ENCODE results near the gene CYP27C1.

Gene CYP27C1

DNA sequence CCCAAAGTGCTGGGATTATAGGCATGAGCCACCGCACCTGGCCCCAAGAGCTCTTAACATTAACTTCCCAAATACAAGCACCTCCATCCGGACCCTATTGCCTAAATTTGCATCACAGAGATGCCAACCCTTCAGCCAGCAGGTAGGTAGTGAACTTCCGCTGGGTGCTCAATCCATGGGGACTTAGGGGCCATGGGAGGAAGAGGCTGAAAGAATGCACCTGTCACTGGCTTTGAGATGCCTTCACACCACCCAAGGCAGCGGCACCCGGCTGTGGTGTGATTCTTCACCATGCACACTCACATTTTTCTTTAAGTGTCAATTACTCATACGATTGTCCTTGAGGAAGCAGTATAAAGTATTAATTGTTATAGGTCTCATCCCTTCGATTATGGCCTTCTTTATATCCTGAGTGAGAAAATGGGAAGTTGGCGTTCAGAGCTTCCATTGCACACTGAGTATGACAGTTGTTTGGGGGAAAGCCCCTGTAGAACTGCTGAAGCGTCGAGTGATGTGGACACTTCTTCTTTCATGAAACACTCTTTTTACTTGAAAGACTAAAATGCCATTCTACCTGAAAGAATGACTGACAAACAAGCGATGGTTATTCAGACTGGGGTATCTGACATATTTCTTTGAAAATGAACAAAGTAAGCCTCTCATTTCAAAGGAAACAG is 61.3 kb downstream of the CYP27C1 start:
- Histone ChIP-seq H3K9ac (ENCODE audit: low read depth, low read length) (no peak overlapping the region), H3K27ac (ENCODE audit: low read depth, low read length) (no peak overlapping the region), H3K4me3 (ENCODE audit: low read depth, low read length) (no peak overlapping the region), H3K36me3 (ENCODE audit: control insufficient read depth, insufficient read depth, low read length) (no peaks in the 10 kb centered on the region), H3K9me3 (ENCODE audit: control insufficient read depth, insufficient read depth, low read length) (no peaks in the 10 kb centered on the region), H3K27me3 (ENCODE audit: control insufficient read depth, insufficient read depth, low read length) (no peaks in the 10 kb centered on the region), H3K4me1 (ENCODE audit: control insufficient read depth, insufficient read depth, low read length) (no peaks in the 10 kb centered on the region; the same call in 1 of the 2 replicates)

DNA sequence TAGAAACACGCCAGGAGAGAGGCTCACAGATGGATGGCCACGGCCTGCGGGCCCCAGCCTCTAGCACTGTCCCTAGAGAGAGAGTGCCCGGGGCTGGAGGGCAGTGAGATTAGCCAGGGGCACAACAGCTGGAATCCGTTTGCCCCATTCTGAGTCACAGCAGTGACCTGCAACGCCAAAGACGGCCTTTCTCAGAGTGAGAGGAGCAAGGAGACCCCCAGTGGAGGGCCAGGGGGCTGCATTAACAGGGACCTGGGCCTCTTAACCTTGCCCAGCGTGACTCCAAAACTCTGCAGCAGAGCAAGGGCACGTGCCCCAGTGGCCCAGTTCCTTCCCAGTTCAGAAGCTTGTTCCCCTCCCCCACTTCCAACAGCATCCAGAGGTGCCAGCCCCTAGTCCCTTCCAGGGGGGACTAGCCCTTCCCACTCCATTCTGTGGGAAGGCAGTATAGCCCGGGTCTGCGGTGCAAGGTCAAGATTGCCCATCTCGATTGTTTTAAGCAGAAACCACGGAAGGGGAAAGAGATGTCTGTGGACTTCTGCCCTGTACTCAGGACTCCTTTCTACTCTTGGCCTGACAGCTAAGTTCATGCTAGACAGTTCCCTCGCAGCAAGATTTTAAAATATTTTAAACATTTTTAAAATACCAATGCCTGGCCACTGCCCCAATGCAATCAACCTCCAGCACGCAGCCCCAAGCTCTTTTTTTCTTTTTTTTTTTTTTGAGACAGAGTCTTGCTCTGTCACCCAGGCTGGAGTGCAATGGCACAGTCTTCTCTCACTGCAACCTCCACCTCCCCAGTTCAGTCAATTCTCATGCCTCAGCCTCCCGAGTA is 62.2 kb downstream of the CYP27C1 start:
- H3K36me3 ChIP-seq (ENCODE audit: control insufficient read depth, insufficient read depth, low read length) = no peaks in the 10 kb centered on the region
- no peak overlapping the region for H3K9ac ChIP-seq (ENCODE audit: low read depth, low read length)
- no peaks in the 10 kb centered on the region for H3K9me3 ChIP-seq (ENCODE audit: control insufficient read depth, insufficient read depth, low read length)
- no peak overlapping the region for H3K27ac ChIP-seq (ENCODE audit: low read depth, low read length)
- H3K27me3 ChIP-seq (ENCODE audit: control insufficient read depth, insufficient read depth, low read length) = no peaks in the 10 kb centered on the region
- no peak overlapping the region for H3K4me3 ChIP-seq (ENCODE audit: low read depth, low read length)
- H3K4me1 ChIP-seq (ENCODE audit: control insufficient read depth, insufficient read depth, low read length) = no peaks in the 10 kb centered on the region; the same call in 1 of the 2 replicates

DNA sequence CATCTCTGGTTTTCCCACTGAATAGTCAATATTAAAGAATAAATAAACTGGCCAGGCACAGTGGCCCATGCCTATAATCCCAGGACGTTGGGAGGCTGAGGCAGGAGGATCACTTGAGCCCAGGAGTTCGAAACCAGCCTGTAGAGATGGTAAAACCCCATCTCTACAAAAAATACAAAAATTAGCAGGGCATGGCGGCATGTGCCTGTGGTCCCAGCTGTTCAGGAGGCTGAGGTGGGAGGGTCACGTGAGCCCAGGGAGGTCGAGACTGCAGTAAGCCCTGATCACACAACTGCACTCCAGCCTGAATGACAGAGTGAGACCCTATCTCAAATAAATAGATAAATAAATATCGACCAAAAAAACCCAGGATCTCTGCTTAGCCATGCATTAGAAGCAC is 63.0 kb downstream of the CYP27C1 start:
- H3K36me3 ChIP-seq (ENCODE audit: control insufficient read depth, insufficient read depth, low read length) = no peaks in the 10 kb centered on the region
- H3K9ac ChIP-seq (ENCODE audit: low read depth, low read length) = no peak overlapping the region
- no peaks in the 10 kb centered on the region; the same call in 1 of the 2 replicates for H3K4me1 ChIP-seq (ENCODE audit: control insufficient read depth, insufficient read depth, low read length)
- H3K27ac ChIP-seq (ENCODE audit: low read depth, low read length) = no peak overlapping the region
- no peak overlapping the region for H3K4me3 ChIP-seq (ENCODE audit: low read depth, low read length)
- no peaks in the 10 kb centered on the region for H3K27me3 ChIP-seq (ENCODE audit: control insufficient read depth, insufficient read depth, low read length)
- H3K9me3 ChIP-seq (ENCODE audit: control insufficient read depth, insufficient read depth, low read length) = no peaks in the 10 kb centered on the region

DNA sequence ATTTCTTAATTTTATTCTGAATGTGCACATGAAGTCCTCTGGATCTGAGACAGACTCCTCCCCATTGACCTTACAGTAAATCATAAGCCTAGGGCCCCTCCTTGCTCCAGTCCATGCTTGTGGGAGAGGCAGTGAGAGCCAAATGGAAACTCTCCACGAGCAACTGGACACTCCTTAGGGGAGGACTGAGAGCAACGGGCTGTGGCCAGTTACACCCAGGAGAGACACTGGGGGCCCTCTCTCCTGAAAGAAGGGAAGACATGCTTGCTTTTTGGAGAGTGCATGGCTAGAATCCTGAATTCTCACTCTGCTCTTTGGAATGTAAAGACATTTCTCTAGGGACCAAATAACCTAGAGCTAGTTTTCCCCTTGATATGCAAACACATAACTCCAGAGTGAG is 64.2 kb downstream of the CYP27C1 start:
- H3K9ac ChIP-seq (ENCODE audit: low read depth, low read length) = no peak overlapping the region
- no peaks in the 10 kb centered on the region for H3K36me3 ChIP-seq (ENCODE audit: control insufficient read depth, insufficient read depth, low read length)
- H3K4me1 ChIP-seq (ENCODE audit: control insufficient read depth, insufficient read depth, low read length) = no peaks in the 10 kb centered on the region; the same call in 1 of the 2 replicates
- H3K9me3 ChIP-seq (ENCODE audit: control insufficient read depth, insufficient read depth, low read length) = 0 out of 2 replicates have a peak, but pooled peaks cover 4% of the 10 kb centered on the region
- no peak overlapping the region for H3K4me3 ChIP-seq (ENCODE audit: low read depth, low read length)
- H3K27me3 ChIP-seq (ENCODE audit: control insufficient read depth, insufficient read depth, low read length) = no peaks in the 10 kb centered on the region
- H3K27ac ChIP-seq (ENCODE audit: low read depth, low read length) = no peak overlapping the region

DNA sequence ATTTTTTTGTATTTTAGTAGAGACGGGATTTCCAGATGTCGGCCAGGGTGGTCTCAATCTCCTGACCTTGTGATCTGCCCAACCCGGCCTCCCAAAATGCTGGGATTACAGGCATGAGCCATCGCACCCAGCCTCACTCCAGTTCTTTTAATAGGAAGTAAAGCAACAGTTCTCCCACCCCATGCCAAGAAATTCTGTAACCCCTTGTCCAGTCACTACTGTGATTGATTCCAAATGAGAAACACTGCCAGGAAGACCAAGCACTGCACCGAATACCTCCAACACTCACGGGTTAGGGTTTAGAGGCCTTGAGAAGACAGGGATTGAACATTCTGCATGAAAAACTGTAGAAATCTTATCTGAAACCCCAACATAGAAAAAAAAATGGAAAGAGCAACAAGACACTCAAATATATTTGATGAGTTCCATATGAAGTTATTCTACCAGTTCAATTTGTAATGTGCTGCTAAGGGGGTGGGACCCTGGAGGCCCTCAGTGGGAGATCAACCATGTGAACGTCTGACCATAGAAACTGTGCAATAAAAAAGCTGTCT is 65.0 kb downstream of the CYP27C1 start:
- no peaks in the 10 kb centered on the region for H3K27me3 ChIP-seq (ENCODE audit: control insufficient read depth, insufficient read depth, low read length)
- 0 out of 2 replicates have a peak, but pooled peaks cover 4% of the 10 kb centered on the region for H3K9me3 ChIP-seq (ENCODE audit: control insufficient read depth, insufficient read depth, low read length)
- H3K9ac ChIP-seq (ENCODE audit: low read depth, low read length) = no peak overlapping the region
- H3K27ac ChIP-seq (ENCODE audit: low read depth, low read length) = no peak overlapping the region
- no peaks in the 10 kb centered on the region; the same call in 1 of the 2 replicates for H3K4me1 ChIP-seq (ENCODE audit: control insufficient read depth, insufficient read depth, low read length)
- no peaks in the 10 kb centered on the region for H3K36me3 ChIP-seq (ENCODE audit: control insufficient read depth, insufficient read depth, low read length)
- no peak overlapping the region for H3K4me3 ChIP-seq (ENCODE audit: low read depth, low read length)

DNA sequence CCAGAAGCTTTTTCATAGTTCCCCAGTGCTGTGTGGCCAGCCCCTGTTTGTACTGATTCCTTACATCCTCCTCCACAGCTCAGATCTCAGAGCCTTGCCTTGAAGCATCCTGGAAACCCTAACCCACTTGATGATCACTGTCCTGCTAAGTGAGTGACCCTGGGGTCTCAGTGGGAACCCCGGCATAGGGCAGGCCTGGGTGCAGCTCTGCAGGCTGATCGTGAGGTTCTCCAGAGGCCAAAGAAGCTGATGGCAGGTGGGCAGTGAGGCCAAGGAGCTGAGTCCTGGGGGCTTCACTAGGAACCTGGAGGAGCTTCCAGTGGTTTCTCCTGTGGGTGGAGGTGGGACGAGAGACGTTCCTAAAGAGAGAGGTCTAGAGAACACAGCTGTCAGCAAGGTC is 65.7 kb downstream of the CYP27C1 start:
- Histone ChIP-seq H3K4me1 (ENCODE audit: control insufficient read depth, insufficient read depth, low read length) (no peaks in the 10 kb centered on the region; the same call in 1 of the 2 replicates), H3K9ac (ENCODE audit: low read depth, low read length) (no peak overlapping the region), H3K27ac (ENCODE audit: low read depth, low read length) (no peak overlapping the region), H3K36me3 (ENCODE audit: control insufficient read depth, insufficient read depth, low read length) (no peaks in the 10 kb centered on the region), H3K4me3 (ENCODE audit: low read depth, low read length) (no peak overlapping the region), H3K9me3 (ENCODE audit: control insufficient read depth, insufficient read depth, low read length) (0 out of 2 replicates have a peak, but pooled peaks cover 4% of the 10 kb centered on the region), H3K27me3 (ENCODE audit: control insufficient read depth, insufficient read depth, low read length) (no peaks in the 10 kb centered on the region)

DNA sequence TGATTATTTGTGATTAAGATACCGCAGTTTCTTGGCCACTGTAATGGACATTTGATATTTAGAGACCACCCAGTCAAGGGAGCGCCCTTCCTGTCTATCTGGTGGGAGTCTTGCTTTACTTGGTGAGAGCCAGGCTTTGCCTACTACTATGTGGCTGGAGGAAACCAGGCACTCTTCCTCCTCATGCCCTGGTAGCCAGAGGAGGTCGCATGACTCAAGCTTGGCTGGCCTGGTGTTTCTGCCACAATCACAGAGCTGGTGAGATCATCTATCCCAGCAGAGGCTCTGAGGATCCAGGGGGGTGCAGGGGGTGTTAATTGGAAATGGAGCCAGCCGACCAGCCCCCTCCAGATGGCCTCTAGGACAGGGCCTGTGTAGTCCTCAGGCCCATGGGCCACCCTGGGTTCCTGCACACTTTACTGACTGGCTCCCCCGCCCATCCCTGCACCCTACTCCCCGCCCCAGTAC is 66.4 kb downstream of the CYP27C1 start:
- Histone ChIP-seq H3K27me3 (ENCODE audit: control insufficient read depth, insufficient read depth, low read length) (no peaks in the 10 kb centered on the region), H3K4me3 (ENCODE audit: low read depth, low read length) (no peak overlapping the region), H3K9ac (ENCODE audit: low read depth, low read length) (no peak overlapping the region), H3K4me1 (ENCODE audit: control insufficient read depth, insufficient read depth, low read length) (no peaks in the 10 kb centered on the region; the same call in 1 of the 2 replicates), H3K36me3 (ENCODE audit: control insufficient read depth, insufficient read depth, low read length) (no peaks in the 10 kb centered on the region), H3K9me3 (ENCODE audit: control insufficient read depth, insufficient read depth, low read length) (0 out of 2 replicates have a peak, but pooled peaks cover 4% of the 10 kb centered on the region), H3K27ac (ENCODE audit: low read depth, low read length) (no peak overlapping the region)

DNA sequence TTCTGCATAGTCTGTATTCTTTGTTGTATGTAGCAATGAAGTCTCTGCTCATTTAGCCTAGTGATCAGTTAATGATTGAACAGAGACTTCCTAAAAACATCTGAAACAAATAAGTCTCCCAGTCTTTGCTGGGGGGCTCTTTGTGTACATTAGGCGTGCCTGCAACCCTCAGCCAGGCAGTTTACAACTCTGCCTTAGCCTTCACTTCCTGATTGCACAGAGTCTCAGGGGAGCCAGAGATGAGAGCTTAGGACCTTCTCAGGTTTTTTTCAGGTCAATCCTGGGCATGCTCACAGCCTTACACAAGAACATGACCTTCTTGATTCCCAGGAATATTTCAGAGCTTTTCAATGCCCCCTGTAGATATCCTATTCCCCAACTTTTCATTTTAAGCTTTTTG is 69.1 kb downstream of the CYP27C1 start:
- Histone ChIP-seq H3K9ac (ENCODE audit: low read depth, low read length) (no peak overlapping the region), H3K27me3 (ENCODE audit: control insufficient read depth, insufficient read depth, low read length) (no peaks in the 10 kb centered on the region), H3K27ac (ENCODE audit: low read depth, low read length) (no peak overlapping the region), H3K9me3 (ENCODE audit: control insufficient read depth, insufficient read depth, low read length) (0 out of 2 replicates have a peak, but pooled peaks cover 4% of the 10 kb centered on the region), H3K4me1 (ENCODE audit: control insufficient read depth, insufficient read depth, low read length) (no peaks in the 10 kb centered on the region; the same call in 1 of the 2 replicates), H3K4me3 (ENCODE audit: low read depth, low read length) (no peak overlapping the region), H3K36me3 (ENCODE audit: control insufficient read depth, insufficient read depth, low read length) (no peaks in the 10 kb centered on the region)

DNA sequence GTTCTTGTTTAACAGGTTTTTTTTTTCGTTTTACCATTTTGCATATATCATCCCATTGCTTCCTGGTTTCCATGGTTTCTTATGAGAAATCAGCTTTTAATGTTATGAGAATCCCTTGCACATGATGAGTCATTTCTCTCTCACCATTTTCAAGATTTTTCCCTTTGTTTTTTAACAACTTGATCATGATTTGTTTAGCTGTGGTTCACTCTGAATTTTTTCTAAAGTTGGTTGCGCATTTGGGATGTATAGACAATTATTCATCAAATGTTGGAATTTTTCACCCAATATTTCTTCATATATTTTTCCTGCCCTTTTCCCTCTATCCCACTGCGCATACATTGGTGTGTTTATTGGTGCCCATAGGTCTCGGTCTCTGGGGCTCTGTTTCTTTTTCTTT is 70.7 kb downstream of the CYP27C1 start:
- no peaks in the 10 kb centered on the region for H3K27me3 ChIP-seq (ENCODE audit: control insufficient read depth, insufficient read depth, low read length)
- H3K9me3 ChIP-seq (ENCODE audit: control insufficient read depth, insufficient read depth, low read length) = 0 out of 2 replicates have a peak, but pooled peaks cover 4% of the 10 kb centered on the region
- no peak overlapping the region for H3K4me3 ChIP-seq (ENCODE audit: low read depth, low read length)
- H3K36me3 ChIP-seq (ENCODE audit: control insufficient read depth, insufficient read depth, low read length) = no peaks in the 10 kb centered on the region
- no peak overlapping the region for H3K9ac ChIP-seq (ENCODE audit: low read depth, low read length)
- no peak overlapping the region for H3K27ac ChIP-seq (ENCODE audit: low read depth, low read length)
- no peaks in the 10 kb centered on the region; the same call in 1 of the 2 replicates for H3K4me1 ChIP-seq (ENCODE audit: control insufficient read depth, insufficient read depth, low read length)

DNA sequence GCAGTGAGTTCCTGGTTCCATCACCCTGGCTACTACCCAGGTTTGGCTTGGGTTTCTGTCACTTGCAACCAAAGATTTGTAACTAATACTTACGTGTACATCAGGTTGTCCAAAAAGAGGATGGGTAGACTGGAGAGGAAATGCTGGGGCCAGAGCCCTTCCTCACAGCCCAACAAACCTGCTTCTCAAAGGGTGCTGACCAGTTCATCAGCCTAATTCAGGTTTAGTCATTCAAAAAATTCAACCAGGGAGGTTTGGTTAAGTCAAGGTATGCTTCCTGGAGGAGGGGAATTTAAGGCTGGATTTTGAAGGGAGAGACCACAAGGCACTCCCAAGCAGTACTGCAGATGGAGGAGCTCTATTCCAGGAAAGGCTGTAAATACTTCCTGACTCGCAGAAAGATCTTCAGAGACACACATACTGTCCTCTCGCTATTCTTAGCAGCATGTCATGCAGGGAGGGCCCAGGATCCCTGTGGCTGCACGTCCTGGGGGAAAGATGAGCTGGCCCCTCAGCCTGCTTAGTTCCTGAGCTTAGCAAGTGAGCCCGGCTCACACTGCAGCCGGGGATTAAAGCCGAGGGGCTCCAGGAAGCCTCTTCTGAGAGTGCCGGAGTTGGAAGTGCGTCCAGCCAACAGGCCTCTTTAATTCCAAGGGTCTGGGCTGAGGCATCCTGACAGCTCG is 73.1 kb downstream of the CYP27C1 start:
- H3K36me3 ChIP-seq (ENCODE audit: control insufficient read depth, insufficient read depth, low read length) = no peaks in the 10 kb centered on the region
- H3K4me1 ChIP-seq (ENCODE audit: control insufficient read depth, insufficient read depth, low read length) = no peaks in the 10 kb centered on the region; the same call in 1 of the 2 replicates
- H3K9ac ChIP-seq (ENCODE audit: low read depth, low read length) = no peak overlapping the region
- H3K27me3 ChIP-seq (ENCODE audit: control insufficient read depth, insufficient read depth, low read length) = no peaks in the 10 kb centered on the region
- no peak overlapping the region for H3K4me3 ChIP-seq (ENCODE audit: low read depth, low read length)
- 0 out of 2 replicates have a peak, but pooled peaks cover 4% of the 10 kb centered on the region for H3K9me3 ChIP-seq (ENCODE audit: control insufficient read depth, insufficient read depth, low read length)
- no peak overlapping the region for H3K27ac ChIP-seq (ENCODE audit: low read depth, low read length)

All from HUES48 (cell line).